ENCODE measurements around the gene GPR85. TPM values are rescaled to one million over a fixed set of nuclear protein-coding genes. Genes with fewer than 3 reads are reported as not detected.

Gene GPR85
- total RNA-seq, 1 experiment from 2014 or later: not detected

GRCh38 chr7:113128031-113128430 lies 41.4 kb upstream of the GPR85 start:
- TF ChIP-seq CTCF (conservative IDR thresholded peaks at IDR 0.05; ENCODE audit: low read depth, low read length): no peak
- no peak for TF ChIP-seq EZH2phosphoT487 (IDR thresholded peaks at IDR 0.05; ENCODE audit: borderline replicate concordance, low read length)
- TF ChIP-seq EZH2 (IDR thresholded peaks at IDR 0.05; ENCODE audit: low read length, unreplicated experiment): no peak
- Histone ChIP-seq H3K4me1 (ENCODE audit: insufficient read depth, low read length) (no peaks in the 10 kb centered on the region), H3K9me2 (replicated peaks; ENCODE audit: low read length) (no peaks in the 10 kb centered on the region), H3K27ac (ENCODE audit: low read length) (no peak overlapping the region), H3K4me2 (ENCODE audit: low read length) (no peak overlapping the region), H4K20me1 (ENCODE audit: low read length) (no peaks in the 10 kb centered on the region), H3K79me2 (ENCODE audit: low read length) (no peaks in the 10 kb centered on the region), H2AFZ (ENCODE audit: low read length) (no peak overlapping the region), H3K4me3 (ENCODE audit: low read length) (no peak overlapping the region), H3K27me3 (ENCODE audit: low read length) (no peaks in the 10 kb centered on the region; the same call in 1 of the 2 replicates), H3K9ac (ENCODE audit: low read length) (no peak overlapping the region), H3K9me3 (ENCODE audit: low read length) (no peaks in the 10 kb centered on the region), H3K36me3 (ENCODE audit: low read depth, low read length) (no peaks in the 10 kb centered on the region), H3F3A (ENCODE audit: low read length, unreplicated experiment) (no peaks in the 10 kb centered on the region)
- ATAC-seq: peak; percentile 54; the same call in 1 of the 2 replicates
- no TSS peak for BruUV-seq (replicated peaks)
- peak; percentile 60 for DNase-seq
- intact Hi-C loops (cut with micrococcal nuclease): no loop called here
- POLR2A ChIA-PET (ENCODE audit: unreplicated experiment): no interaction called here
- CTCF ChIA-PET: no interaction called here

- Histone ChIP-seq H3F3A (ENCODE audit: low read length, unreplicated experiment) (no peaks in the 10 kb centered on the region), H2AFZ (ENCODE audit: low read length) (no peak overlapping the region), H3K36me3 (ENCODE audit: low read depth, low read length) (no peaks in the 10 kb centered on the region), H3K27ac (ENCODE audit: low read length) (no peak overlapping the region), H3K9ac (ENCODE audit: low read length) (no peak overlapping the region), H3K9me3 (ENCODE audit: low read length) (no peaks in the 10 kb centered on the region), H4K20me1 (ENCODE audit: low read length) (no peaks in the 10 kb centered on the region), H3K79me2 (ENCODE audit: low read length) (no peaks in the 10 kb centered on the region), H3K9me2 (replicated peaks; ENCODE audit: low read length) (no peaks in the 10 kb centered on the region), H3K4me2 (ENCODE audit: low read length) (no peak overlapping the region), H3K27me3 (ENCODE audit: low read length) (no peaks in the 10 kb centered on the region; the same call in 1 of the 2 replicates), H3K4me1 (ENCODE audit: insufficient read depth, low read length) (no peaks in the 10 kb centered on the region), H3K4me3 (ENCODE audit: low read length) (no peak overlapping the region)
- ChIA-PET CTCF (interaction anchor here (0.6 kb wide), 1 partner anchor 695 kb away, joined by 4 read pairs; no protein-coding TSS in a partner anchor), POLR2A (ENCODE audit: unreplicated experiment) (no interaction called here)
- DNase-seq (no peak), ATAC-seq (no peak)
- intact Hi-C loops (cut with micrococcal nuclease): no loop called here
- TF ChIP-seq EZH2phosphoT487 (IDR thresholded peaks at IDR 0.05; ENCODE audit: borderline replicate concordance, low read length): no peak
- no peak for TF ChIP-seq CTCF (conservative IDR thresholded peaks at IDR 0.05; ENCODE audit: low read depth, low read length)
- no peak for TF ChIP-seq EZH2 (IDR thresholded peaks at IDR 0.05; ENCODE audit: low read length, unreplicated experiment)
- no TSS peak for BruUV-seq (replicated peaks)
Measured at GRCh38 chr7:113125728-113126127, 39.1 kb upstream of the GPR85 start.

- Histone ChIP-seq H3K9me2 (replicated peaks; ENCODE audit: low read length) (no peaks in the 10 kb centered on the region), H3K27me3 (ENCODE audit: low read length) (no peaks in the 10 kb centered on the region; the same call in 1 of the 2 replicates), H3K9ac (ENCODE audit: low read length) (no peak overlapping the region), H3K79me2 (ENCODE audit: low read length) (no peaks in the 10 kb centered on the region), H2AFZ (ENCODE audit: low read length) (no peak overlapping the region), H3F3A (ENCODE audit: low read length, unreplicated experiment) (no peaks in the 10 kb centered on the region), H3K4me3 (ENCODE audit: low read length) (no peak overlapping the region), H3K4me1 (ENCODE audit: insufficient read depth, low read length) (peaks cover 4% of the 10 kb centered on the region; the same call in 1 of the 2 replicates), H4K20me1 (ENCODE audit: low read length) (no peaks in the 10 kb centered on the region), H3K36me3 (ENCODE audit: low read depth, low read length) (no peaks in the 10 kb centered on the region), H3K4me2 (ENCODE audit: low read length) (no peak overlapping the region), H3K27ac (ENCODE audit: low read length) (no peak overlapping the region), H3K9me3 (ENCODE audit: low read length) (no peaks in the 10 kb centered on the region)
- POLR2A ChIA-PET (ENCODE audit: unreplicated experiment): no interaction called here
- BruUV-seq (replicated peaks): no TSS peak
- CTCF ChIA-PET: no interaction called here
- DNase-seq (no peak), ATAC-seq (no peak)
- intact Hi-C loops (cut with micrococcal nuclease): no loop called here
- TF ChIP-seq EZH2 (IDR thresholded peaks at IDR 0.05; ENCODE audit: low read length, unreplicated experiment) (no peak), EZH2phosphoT487 (IDR thresholded peaks at IDR 0.05; ENCODE audit: borderline replicate concordance, low read length) (no peak), CTCF (conservative IDR thresholded peaks at IDR 0.05; ENCODE audit: low read depth, low read length) (no peak)
Measured at GRCh38 chr7:113122744-113123143, 36.1 kb upstream of the GPR85 start.
